Hepatic stellate cell (primary cell): Measurements from ENCODE around the gene LNX1.

Source experiments
- DNase-seq: peaks from one replicate; pipeline ENCODE4 v3.0.0; 2011; ENCODE audit warnings: low spot score

The LNX1 gene

GRCh38 chr4:53591372-53591892 lies at the start of gene LNX1:
TSS of gene LNX1 (minus strand) at chr4:53591486. CDS start at chr4:53574002, 17,484 bp downstream.
- no peak for DNase-seq

DNA sequence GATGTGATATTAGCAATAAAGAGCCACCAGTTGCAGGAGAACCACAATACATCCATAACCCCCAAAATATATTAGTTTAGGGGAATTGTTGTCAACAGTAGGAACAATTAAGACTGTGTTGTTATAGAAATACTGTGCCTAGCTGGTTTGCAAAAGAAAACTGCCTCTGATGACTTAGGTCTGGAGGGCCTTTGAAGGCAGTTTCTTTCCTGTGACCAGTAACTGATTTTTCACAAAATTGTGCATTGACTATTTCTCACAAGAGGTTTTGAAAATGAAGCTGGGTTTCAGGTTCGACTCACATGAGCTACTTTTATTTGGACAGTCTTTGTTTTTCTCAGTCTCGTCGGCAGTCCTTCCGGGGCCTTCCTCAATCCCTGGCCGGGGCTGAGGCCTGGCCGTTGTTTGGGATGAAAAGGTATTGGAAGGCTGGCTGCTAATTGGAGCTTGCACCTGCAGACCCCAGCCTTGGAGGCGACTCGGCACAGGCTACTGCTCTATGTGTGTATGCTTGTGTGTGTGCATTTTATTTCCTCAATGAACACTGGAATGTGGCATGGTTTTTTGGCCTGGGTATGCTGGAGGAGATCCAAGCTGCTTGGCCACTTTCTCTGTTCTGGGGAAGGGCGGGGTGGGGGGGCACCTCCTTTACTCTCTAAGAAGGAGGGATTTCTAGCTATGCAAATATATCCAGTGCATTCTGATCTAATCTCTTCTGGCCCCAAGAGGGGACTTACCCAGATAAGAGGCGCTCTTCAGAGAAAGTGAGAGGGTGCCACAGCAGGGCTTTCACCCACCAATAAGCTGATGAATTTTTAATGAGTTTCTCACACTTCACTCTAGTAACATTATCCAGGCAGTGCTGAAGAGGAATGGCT lies 49.5 kb upstream of the LNX1 start:
- DNase-seq: no peak

GRCh38 chr4:53638919-53639318 lies 47.6 kb upstream of the LNX1 start:
- no peak for DNase-seq

- no peak for DNase-seq
Measured at GRCh38 chr4:53637348-53637747, 46.1 kb upstream of the LNX1 start.

GRCh38 chr4:53635697-53636483 lies 44.6 kb upstream of the LNX1 start:
- no peak for DNase-seq

GRCh38 chr4:53633608-53634007 lies 42.3 kb upstream of the LNX1 start:
- DNase-seq: no peak

DNA sequence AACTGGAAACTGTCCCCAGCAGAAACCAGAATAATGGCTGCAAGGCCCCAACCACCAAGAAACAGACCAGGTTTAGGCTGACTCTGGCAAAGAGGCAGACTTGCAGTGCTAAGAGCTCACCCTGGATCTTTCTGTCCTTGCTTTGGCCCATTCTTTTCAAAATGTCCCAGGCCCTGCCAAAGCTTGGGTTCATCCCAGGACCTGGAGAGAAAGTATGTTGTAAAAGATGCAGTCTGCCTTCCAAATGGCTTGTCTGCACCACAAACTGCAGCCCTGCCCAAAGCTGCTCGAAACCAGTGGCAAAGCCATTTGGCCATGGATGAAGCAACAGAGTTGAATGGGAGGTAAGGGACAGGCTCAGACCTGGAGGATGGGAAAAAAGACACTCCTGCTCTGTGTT lies 38.0 kb upstream of the LNX1 start:
- no peak for DNase-seq

- DNase-seq: no peak
Measured at GRCh38 chr4:53626491-53626890, 35.2 kb upstream of the LNX1 start.

GRCh38 chr4:53625888-53626287 lies 34.6 kb upstream of the LNX1 start:
- DNase-seq: no peak

DNA sequence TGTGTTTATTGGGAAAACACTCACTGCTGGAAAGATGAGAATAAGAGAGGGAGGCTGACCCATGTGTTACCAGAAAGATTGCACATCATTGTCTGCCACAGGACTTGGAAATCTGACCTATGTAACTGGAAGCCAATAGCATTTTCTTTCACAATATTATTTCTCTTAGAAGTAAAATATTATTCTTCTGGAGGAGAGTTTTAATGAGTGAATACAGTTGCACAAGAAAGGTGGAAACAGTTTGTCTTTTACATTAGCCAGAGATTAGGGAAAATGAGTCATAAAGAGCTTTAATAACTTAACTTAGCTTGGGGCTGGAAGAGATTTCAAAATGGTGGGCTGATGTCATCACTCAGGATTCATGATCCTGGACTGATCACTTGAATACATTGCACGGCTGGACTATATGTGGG lies 31.5 kb upstream of the LNX1 start:
- no peak for DNase-seq

DNA sequence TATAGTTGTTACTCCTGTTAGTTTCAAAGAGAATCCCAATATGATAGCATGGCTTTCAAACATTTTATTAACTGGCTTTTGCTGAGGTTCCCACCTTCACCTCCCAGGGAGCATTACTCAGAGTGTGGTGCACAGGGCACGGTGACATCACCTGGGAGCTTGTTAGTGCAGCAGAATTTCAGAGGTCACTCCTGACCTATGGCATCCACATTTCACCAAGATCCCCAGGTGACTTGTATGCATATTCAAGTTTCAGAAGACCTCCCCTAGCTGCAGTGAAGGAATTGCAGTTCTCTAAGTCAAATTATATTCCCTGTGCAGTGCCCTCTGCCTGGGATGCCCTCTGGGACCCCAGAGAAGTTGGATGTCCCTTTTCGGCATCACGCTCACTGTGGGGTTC lies 29.7 kb upstream of the LNX1 start:
- no peak for DNase-seq

GRCh38 chr4:53619431-53619830 lies 28.1 kb upstream of the LNX1 start:
- DNase-seq: no peak

DNA sequence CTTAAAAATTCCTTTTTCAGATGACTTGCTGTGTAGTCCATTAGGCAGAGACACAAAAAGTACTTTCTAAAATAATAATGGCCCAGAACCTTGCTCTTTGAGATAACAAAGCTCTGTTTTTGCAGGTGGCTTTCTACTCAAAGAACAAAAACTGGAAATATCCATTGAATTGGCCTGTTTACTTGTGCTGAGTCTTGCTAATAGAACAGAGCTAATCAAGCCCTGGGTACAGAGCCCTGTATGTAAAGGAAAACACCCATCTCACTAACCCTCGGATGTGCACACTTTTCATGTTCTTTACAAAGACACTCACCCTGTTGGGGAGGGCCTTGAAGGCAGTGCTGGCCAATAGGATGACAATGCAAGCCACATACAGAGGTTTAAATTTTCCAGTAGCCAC lies 27.0 kb upstream of the LNX1 start:
- no peak for DNase-seq

GRCh38 chr4:53617101-53617680 lies 25.9 kb upstream of the LNX1 start:
- DNase-seq: no peak

- no peak for DNase-seq
Measured at GRCh38 chr4:53616219-53616618, 24.9 kb upstream of the LNX1 start.

DNA sequence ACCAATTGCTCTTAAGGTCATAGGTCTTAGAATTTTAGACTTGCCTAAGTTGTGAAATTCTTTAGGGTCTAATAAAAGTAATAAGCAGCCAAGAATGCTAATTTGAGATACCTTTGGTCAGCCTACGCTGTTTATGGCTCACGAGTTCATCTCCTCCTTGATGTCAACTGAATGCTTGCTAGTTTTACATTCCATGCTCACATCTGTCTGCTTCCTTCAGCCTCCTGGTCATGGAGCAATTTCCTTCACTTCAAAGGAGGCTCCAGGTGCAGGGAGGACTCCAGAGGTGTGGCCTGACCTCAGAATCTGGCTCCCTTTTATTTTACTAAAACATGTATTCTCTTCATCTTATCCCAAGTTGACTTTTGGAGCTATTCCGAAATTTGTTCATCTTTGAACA lies 23.3 kb upstream of the LNX1 start:
- no peak for DNase-seq

DNA sequence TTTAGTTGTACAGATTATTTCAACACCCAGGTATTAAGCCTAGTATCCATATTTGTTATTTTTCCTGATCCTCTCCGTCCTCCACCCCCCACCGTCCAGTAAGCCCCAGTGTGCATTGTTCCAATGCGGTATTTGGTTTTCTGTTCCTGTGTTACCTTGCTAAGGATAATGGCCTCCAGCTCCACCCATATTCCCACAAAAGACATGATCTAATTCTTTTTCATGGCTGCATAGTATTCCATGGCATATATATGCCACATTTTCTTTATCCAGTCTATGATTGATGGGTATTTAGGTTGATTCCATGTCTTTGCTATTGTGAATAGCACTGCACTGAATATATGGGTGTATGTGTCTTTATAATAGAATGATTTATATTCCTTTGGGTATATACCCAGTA lies 22.1 kb upstream of the LNX1 start:
- DNase-seq: no peak

GRCh38 chr4:53608649-53609048 lies 17.4 kb upstream of the LNX1 start:
- DNase-seq: no peak

- DNase-seq: no peak
Measured at GRCh38 chr4:53608242-53608641, 17.0 kb upstream of the LNX1 start.

DNA sequence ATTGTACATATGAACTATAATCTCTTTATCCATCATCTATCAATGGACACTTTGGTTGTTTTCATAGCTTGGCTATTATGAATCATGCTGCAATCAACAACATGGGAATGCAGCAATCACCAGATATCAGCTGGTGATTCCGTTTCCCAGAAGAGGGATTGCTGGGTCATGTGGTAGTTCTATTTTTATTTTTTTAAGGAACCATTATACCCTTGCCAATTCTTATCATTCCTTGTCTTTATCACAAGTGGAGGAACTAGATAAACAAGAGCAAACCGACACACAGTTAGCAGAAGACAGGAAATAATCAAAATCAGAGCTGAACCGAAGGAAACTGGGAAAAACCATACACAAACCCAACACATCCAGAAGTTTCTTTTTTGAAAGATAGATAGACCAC lies 14.5 kb upstream of the LNX1 start:
- DNase-seq: no peak

DNA sequence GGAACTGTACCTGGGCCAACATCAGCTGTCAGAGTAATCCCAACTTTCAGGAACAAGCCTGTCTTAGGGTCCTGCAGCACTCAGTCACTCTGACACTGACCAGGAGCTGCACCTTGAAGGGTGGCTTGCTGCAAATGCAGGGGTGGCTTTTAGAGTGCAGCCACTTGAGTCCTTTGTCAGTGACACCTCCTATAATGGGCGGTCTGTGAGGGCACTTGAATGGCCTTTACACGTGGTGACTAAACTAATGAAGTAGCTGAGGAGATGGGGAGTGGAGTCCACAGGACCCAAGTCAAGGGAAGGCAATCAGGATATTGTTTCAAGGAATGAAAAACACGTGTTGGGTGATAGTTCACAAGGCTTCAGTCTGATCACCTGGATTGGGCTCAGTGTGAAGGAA lies 11.1 kb upstream of the LNX1 start:
- DNase-seq: no peak

DNA sequence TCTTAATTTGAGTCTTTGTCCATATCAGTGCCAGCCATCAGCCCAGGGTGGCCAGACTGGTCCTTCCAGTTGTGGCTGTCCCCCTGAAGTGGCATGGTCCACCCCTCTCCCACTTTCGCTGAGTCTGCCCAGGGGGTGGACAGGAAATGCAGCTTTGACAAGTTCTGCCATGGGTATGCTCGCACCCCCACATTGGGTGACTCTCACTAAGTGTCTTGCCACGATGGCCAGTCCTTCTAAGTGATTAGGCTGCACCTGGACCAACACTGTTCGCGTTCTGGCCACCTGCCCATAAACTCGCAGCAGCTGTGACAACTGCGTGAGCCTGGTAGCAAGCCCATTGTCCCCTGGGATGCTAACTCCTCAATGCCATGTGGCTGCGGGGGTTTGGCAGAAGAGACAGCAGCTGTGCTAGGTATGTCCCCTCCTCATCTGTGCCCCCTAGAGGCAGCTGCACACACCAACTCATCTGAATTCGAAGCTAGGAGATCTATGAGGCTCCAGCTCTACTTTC lies 10.0 kb upstream of the LNX1 start:
- DNase-seq: no peak

DNA sequence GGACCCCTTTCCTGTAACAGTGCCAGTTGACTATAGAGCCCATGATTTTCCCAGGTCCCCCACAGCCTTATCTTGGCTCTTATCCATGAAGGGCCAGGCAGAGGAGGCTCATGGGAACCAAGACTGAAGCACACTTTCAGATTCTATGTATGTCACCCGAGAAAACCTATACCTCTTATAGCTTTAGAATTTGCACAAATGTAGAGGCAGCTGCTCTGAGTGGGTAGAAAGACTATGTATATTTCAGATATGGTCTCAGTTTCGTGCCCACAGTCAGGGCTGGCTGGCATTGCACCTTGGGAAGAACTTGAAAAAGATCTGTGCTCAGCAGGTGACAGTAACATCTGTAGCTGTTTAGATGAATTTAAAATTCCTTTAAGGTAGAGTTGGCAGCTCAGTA lies 8.3 kb upstream of the LNX1 start:
- DNase-seq: no peak
